VCaP (cell line): ENCODE data around the gene UQCC3.
A peak's percentile ranks its signal among the peaks of the same experiment; 100 is the strongest.

Experiments
- H3K27ac ChIP-seq: fragments of 450-650 bp; 2 replicates; pipeline ENCODE4 v1.5.1; 2017
- TF ChIP-seq, protein P1 (sequence below): fragments of 450-650 bp; conservative IDR thresholded peaks from 2 replicates; pipeline ENCODE4 v1.5.1; 2017; ENCODE audit warnings: mild to moderate bottlenecking, moderate library complexity

The UQCC3 gene

DNA sequence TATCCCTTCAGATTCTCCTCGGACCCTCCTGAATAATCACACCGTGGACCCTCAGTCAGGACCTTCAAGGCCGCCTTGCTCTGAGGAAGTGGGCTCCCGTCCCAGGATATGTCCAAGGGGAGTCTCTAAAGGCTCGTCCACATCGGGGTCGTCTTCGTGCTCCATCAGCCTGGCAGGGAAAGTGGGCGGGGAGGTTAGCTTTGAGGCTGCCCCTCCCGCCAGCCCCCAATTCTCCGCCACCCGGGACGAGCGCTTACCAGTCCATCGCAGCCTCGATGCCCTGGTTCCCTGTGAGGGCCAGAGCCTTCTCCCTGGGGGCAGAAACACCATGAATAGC is 6.9 kb downstream of the UQCC3 start:
- TF ChIP-seq, protein P1, sequence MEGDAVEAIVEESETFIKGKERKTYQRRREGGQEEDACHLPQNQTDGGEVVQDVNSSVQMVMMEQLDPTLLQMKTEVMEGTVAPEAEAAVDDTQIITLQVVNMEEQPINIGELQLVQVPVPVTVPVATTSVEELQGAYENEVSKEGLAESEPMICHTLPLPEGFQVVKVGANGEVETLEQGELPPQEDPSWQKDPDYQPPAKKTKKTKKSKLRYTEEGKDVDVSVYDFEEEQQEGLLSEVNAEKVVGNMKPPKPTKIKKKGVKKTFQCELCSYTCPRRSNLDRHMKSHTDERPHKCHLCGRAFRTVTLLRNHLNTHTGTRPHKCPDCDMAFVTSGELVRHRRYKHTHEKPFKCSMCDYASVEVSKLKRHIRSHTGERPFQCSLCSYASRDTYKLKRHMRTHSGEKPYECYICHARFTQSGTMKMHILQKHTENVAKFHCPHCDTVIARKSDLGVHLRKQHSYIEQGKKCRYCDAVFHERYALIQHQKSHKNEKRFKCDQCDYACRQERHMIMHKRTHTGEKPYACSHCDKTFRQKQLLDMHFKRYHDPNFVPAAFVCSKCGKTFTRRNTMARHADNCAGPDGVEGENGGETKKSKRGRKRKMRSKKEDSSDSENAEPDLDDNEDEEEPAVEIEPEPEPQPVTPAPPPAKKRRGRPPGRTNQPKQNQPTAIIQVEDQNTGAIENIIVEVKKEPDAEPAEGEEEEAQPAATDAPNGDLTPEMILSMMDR, result no peak
- peak overlapping the region; percentile 88 for H3K27ac ChIP-seq

DNA sequence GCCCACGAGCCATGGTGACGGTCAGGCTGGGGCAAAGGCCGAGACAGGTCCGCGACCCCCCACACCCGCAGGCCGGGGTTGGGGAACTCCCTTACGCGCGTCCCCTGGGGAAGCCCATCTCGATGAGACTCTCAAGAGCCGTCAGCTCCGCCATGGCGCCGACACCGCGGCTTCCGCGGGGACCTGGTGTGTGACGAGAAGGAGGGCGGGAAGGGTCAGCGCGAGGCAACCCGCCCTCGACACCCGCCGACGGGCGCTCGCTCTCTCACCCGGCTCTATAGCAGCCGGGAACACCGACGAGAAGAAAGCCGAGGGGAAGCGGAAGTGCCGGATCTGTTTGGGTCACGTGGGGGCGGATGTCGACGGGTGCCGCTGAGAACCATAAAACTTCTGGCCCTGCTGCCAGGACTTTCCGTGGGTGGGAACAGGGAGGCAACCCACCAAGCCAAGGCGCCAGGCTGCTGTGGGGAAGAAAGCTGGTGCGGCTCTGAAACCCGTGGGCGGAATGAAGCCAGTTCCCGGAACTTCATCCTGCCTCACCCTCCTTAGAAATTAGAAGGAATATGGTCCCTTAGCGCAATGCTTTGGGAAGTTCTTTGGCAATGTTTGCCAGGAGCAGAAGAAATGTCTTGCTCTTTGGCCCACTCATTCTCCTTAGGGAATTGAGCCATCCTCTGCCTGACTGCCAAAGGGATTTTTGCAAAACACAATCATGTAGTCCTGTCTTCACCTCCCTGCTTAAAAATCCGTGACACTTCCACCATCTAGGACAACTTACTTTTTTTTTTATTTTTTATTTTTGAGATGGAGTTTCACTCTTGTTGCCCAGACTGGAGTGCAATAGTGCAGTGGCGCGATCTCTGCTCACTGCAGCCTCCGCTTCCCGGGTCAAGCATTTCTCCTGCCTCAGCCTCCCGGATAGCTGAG is 7.6 kb downstream of the UQCC3 start, which contains the start of gene UBXN1:
Gene UBXN1 (minus strand): TSS at position 304 of the 927 bp plus-strand sequence. CDS start 150 bp downstream, at position 154.
- TF ChIP-seq, protein P1, result no peak
- peak within 1 kb of the TSS; percentile 88 for H3K27ac ChIP-seq

DNA sequence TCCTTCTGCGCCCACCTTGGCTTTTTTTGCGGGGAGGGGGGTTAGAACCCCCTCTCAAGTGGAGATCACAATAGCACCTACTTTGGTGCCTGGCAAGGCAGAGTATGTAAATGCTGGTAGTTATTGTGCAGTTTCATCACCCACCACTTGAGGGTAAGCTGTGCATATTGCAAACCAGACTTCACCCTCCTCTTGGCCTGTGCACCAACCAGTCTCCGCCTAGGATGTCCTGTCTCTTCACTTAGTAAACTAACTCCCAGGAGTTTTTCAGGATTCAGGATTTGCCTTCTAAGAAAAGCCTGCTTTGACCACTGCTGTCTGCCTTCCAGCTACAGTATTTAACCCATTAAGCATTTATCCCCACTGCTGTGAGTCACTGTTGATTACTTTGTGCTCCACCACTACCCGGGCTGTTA is 9.4 kb downstream of the UQCC3 start:
- TF ChIP-seq, protein P1, result peak; percentile 73
- peak overlapping the region; percentile 88 for H3K27ac ChIP-seq

DNA sequence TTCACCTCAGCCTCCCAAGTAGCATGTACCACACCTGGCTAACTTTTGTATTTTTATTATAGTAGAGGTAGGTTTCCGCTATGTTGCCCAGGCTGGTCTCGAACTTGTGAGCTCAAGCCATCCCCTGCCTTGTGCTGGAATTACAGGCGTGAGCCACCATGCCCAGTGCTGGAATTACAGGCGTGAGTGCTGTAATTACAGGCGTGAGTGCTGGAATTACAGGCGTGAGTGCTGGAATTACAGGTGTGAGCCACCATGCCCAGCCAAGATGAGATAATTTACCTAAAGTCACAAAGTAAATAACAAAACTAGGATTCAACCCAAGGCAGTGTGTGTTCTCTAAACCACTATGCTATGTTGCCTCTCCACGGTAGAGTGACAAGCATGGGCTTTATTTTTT is 11.0 kb downstream of the UQCC3 start:
- no peak overlapping the region for H3K27ac ChIP-seq
- TF ChIP-seq, protein P1, result no peak

DNA sequence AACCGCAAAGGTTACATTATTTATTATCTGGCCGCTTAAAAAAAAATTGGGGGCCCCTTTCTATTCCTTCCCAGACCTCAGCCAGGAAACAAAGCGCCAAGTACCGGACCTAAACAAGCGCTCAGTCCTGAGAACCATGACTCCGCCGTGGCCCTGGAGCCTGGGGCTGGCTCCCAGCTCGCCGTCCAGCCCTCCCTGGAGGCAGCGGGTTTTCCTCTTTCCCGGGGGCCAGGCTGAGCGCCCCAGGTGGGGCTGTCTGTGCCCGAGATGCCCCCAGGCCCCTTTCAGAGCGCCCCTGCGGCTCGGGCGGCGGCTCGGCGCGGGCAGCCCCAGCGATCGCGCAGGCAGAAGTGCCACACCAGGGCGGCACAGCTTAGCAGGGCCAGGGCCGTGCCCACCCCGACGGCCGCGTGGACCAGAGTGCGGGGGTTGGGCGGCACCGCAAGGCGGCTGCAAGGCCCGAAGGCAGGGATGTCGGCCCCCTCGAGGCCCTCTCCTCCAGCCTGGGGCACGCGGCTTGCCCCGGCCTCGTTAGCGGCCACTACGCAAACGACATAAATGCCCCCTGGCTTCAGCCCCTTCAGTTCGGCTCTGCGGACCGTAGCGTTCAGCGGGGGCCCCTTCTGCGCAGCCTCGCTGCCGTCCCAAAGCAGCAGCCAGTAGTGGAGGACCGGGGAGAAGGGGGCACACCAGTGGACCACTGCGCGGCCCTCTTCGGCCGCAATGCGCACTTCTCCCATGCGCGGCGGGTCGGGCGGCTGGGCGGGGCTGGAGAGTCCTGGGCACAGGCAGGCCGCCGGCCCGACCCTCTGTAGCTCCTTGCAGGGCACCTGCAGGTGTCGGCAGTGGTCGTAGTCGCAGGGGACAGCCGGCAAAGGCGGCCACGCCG is 16.3 kb downstream of the UQCC3 start:
- TF ChIP-seq, protein P1, result no peak

DNA sequence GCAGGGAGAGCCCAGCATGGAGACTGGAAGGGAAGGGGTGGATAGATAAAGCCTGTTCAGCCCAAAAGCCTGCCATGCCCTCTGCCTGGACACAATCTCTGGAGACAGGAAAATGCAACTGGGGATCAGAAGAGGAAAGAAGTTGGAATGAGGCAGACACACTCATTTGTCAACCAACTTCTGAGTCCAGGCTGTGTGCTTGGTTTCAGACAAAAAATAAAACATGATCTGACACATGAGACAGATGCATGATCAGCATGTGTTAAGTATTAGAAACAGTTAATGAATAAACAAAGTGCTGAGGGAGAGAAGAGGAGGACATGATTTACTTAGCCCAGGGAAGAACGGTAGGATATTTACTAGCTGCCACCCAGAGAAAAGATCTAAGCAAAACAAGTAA is 17.0 kb downstream of the UQCC3 start:
- H3K27ac ChIP-seq, result no peak overlapping the region

More for the DNA sequence above, 16.3 kb downstream of the UQCC3 start:
- H3K27ac ChIP-seq, result no peak overlapping the region

More for the DNA sequence above, 17.0 kb downstream of the UQCC3 start:
- TF ChIP-seq, protein P1, result no peak
